Measurements from ENCODE around the gene TMEM30B. TPM values are rescaled to one million over a fixed set of nuclear protein-coding genes. Genes with fewer than 3 reads are reported as not detected.

TMEM30B gene
- total and polyA plus RNA-seq, 8 donors, result 11.2 to 52.2 (median 16.6) TPM

- Histone ChIP-seq H3K36me3 (no peaks in the 10 kb centered on the region), H3K27ac (no peak overlapping the region), H3K27me3 (peaks cover 0 to 15% (median 0%) of the 10 kb centered on the region in 3 donors), H3K9me3 (no peaks in the 10 kb centered on the region), H3K4me3 (no peak overlapping the region), H3K4me1 (peaks cover 0 to 9% (median 2%) of the 10 kb centered on the region in 4 donors)
- DNase-seq, result no peak
- 76 to 88% (median 85%) methylated on average over 6 of the region's 6 CpGs for WGBS, 5 donors
- TF ChIP-seq POLR2AphosphoS5 (IDR thresholded peaks at IDR 0.05) (no peak), EP300 (IDR thresholded peaks at IDR 0.05) (no peak), CTCF (IDR thresholded peaks at IDR 0.05) (no peak), POLR2A (IDR thresholded peaks at IDR 0.05) (no peak)
- intact Hi-C loops (cut with DNase I; ENCODE audit: low total_unique reads), result no loop called here
These were observed 24.2 kb downstream of the TMEM30B start for GRCh38 chr14:61256826-61257468.

GRCh38 chr14:61255968-61256367, 25.2 kb downstream of the TMEM30B start:
- TF ChIP-seq EP300 (IDR thresholded peaks at IDR 0.05), result no peak
- no peak for TF ChIP-seq POLR2A (IDR thresholded peaks at IDR 0.05)
- TF ChIP-seq POLR2AphosphoS5 (IDR thresholded peaks at IDR 0.05), result no peak
- no peak for TF ChIP-seq CTCF (IDR thresholded peaks at IDR 0.05)
- no peak for DNase-seq
- WGBS, 5 donors, result 88 to 94% (median 90%) methylated on average over 5 of the region's 5 CpGs
- Histone ChIP-seq H3K27ac (no peak overlapping the region), H3K4me3 (no peak overlapping the region), H3K9me3 (no peaks in the 10 kb centered on the region), H3K27me3 (peaks cover 0 to 15% (median 0%) of the 10 kb centered on the region in 3 donors), H3K4me1 (peaks cover 0 to 9% (median 2%) of the 10 kb centered on the region in 4 donors), H3K36me3 (no peaks in the 10 kb centered on the region)
- intact Hi-C loops (cut with DNase I; ENCODE audit: low total_unique reads), result no loop called here

- no peak for DNase-seq
- no peaks in the 10 kb centered on the region for H3K9me3 ChIP-seq
- TF ChIP-seq POLR2A (IDR thresholded peaks at IDR 0.05) (no peak), CTCF (IDR thresholded peaks at IDR 0.05) (no peak)
- intact Hi-C loops (cut with DNase I; ENCODE audit: low total_unique reads), result loop anchor here (5.0 kb wide), 1 partner anchor 633 kb away; no protein-coding TSS in a partner anchor
- H3K4me1 ChIP-seq, result peaks cover 0 to 9% (median 2%) of the 10 kb centered on the region in 4 donors
- H3K27me3 ChIP-seq, result peaks cover 0 to 15% (median 0%) of the 10 kb centered on the region in 3 donors
- 74 to 79% (median 78%) methylated on average over 8 of the region's 8 CpGs for WGBS, 5 donors
- H3K36me3 ChIP-seq, result no peaks in the 10 kb centered on the region
- no peak overlapping the region for H3K4me3 ChIP-seq
- H3K27ac ChIP-seq, result no peak overlapping the region
These were observed 26.2 kb downstream of the TMEM30B start for GRCh38 chr14:61254808-61255526.

- TF ChIP-seq POLR2AphosphoS5 (IDR thresholded peaks at IDR 0.05), result no peak
- no peak for TF ChIP-seq POLR2A (IDR thresholded peaks at IDR 0.05)
- no peak for TF ChIP-seq CTCF (IDR thresholded peaks at IDR 0.05)
- no peak for TF ChIP-seq EP300 (IDR thresholded peaks at IDR 0.05)
- Histone ChIP-seq H3K4me3 (no peak overlapping the region), H3K9me3 (no peaks in the 10 kb centered on the region), H3K36me3 (no peaks in the 10 kb centered on the region), H3K27me3 (peaks cover 0 to 3% (median 0%) of the 10 kb centered on the region in 3 donors), H3K27ac (no peak overlapping the region), H3K4me1 (peaks cover 0 to 9% (median 2%) of the 10 kb centered on the region in 4 donors)
- no peak for DNase-seq
- intact Hi-C loops (cut with DNase I; ENCODE audit: low total_unique reads), result loop anchor here (5.0 kb wide), 1 partner anchor 631 kb away; no protein-coding TSS in a partner anchor
- 53 to 63% (median 60%) methylated on average over 4 of the region's 4 CpGs for WGBS, 5 donors
These were observed 27.9 kb downstream of the TMEM30B start for GRCh38 chr14:61253064-61253738.
